Cerebellar nuclear complex (tissue), 1 donor: ENCODE measurements around the gene C18orf32.
"Not testable (repeated sequence)": the region's sequence is repeated elsewhere in the genome, so short reads cannot be mapped to it uniquely, and the experiment has no call there.

Experiments
- DNase-seq, 2 experiments: peaks; one replicate each; lab custom pipeline; 2025; lab: John Stamatoyannopoulos, UW

The C18orf32 gene

DNA sequence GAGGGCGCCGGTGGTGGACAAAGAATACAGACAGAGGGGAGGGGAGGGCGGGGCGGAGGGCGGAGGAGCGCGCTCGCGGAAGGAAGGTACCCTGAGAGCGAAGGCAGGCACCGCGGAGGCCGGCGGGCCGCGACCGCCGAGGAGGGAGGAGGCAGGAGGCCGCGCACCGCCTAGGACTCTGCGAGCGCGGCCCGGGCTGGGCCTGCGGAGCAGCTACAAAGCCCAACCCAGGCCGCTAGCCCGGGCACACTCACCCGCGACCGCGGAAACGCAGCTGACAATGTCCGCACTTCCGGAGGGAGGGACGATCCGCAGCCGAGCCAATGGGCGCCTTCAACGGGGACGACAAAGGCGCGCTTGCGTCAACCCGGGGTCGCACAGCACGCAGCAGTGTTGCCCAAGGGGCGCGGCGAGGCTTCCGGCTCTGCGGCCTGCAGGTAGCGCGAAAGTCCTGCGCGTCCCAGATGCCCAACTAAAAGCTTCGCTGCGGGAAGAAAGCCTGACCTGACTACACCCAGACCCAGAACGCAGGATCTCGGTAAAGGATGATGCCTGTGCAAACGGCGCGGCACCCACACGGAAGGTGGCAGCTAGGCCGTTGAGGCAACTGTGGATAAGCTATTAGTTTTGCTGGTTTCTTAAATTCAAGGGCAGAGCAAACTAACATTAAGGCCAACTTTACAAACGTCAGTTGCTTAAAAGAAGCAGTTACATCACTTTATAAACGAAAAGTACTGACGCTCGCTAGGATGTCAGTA is at the start of gene C18orf32:
C18orf32 (minus strand) TSS at position 282 of the 758 bp plus-strand sequence. CDS start 3,486 bp downstream, outside the sequence.
- DNase-seq, result peak; percentile 29 to 61

DNA sequence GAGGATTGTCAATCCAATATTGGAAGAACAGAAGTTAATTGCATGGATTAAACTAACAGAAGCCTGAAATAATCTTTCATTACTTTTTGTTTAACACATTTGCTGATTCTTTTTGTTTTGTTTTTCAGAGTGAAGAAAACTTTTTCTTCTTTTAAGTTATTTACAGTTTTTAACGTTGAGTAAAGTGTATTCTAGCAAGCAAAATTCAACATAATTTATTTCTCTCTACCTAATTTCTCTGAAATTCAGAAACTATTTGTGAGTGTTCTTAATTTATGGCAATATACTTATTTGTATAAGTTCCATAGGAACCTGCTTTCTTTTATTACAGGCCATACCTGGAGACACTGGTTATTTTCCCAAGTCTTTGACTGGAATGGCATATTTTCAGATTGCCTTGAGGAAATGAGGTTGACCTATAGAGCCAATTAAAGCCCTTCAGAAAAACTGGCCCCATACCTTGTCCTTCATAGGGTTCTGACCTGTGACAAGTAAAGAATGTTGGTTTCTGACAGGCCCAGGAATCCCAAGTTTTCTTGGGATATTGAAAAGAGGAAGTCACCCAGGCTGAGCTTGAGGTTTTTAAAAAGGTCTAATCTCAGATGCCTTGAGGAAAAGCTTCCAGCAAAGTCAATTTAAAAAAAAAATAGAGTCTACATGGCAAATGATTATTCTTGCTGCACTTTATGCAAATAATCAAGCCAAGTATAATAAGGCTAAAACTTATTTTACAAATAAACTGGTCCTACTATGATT is 48.0 kb upstream of the C18orf32 start:
- no peak for DNase-seq

GRCh38 chr18:49531678-49532153 is 44.7 kb upstream of the C18orf32 start:
- no peak for DNase-seq

DNA sequence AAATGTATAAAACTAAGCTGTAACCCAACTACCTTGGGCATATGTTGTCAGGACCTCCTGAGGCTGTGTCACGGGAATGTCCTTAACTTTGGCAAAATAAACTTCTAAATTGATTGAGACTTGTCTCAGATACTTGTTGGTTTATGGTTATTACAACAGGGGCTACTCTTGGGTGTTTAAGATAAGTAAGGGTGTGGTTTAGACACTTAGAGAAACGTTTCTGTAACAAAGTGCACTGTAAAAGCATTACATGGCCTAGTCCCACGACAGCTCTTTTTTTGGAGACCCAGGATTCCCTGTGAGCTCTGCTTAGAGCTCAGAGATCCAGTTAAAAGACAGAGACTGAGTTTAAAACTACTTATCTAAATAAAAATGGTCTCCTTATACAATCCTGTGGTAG is 42.6 kb upstream of the C18orf32 start:
- DNase-seq, result no peak

GRCh38 chr18:49527631-49528327 is 40.7 kb upstream of the C18orf32 start:
- no peak for DNase-seq

- no peak for DNase-seq
Observed at GRCh38 chr18:49525981-49526380, 38.9 kb upstream of the C18orf32 start.

DNA sequence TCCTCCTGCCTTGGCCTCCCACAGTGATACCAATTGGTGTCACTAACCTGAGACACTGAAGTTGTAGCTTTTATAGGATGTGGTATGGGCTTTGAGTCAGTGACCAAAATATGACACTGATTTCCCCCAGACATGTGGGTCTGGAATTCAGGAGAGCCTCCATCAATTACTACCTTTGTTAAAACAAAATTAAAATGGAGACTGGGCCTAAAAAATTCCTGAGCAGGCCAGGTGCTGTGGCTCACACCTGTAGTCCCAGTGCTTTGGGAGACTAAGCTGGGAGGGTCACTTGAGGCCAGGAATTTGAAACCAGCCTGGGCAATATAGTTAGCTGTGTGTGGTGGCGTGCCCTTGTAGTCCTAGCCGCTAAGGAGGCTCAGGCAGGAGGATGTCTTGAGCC is 37.9 kb upstream of the C18orf32 start:
- no peak for DNase-seq

DNA sequence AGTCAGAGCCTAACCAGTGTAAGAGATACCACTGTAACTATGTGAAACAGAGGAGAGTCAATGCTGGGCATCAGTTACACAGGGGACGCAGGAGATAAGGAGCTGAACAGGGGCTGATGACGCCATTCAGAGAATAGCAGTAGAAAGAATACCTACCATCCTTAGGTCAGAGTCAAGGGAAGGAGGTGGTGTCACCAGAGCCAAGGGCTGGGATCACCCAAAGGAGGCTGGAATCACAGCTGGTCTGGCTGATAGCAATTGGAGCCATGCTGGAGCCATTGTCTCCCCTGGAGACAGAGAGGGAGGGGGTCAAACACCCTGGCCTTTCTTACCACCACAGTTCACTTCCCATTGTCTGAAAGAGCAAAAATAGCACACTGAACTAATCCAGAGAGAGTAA is 37.3 kb upstream of the C18orf32 start:
- DNase-seq, result no peak

DNA sequence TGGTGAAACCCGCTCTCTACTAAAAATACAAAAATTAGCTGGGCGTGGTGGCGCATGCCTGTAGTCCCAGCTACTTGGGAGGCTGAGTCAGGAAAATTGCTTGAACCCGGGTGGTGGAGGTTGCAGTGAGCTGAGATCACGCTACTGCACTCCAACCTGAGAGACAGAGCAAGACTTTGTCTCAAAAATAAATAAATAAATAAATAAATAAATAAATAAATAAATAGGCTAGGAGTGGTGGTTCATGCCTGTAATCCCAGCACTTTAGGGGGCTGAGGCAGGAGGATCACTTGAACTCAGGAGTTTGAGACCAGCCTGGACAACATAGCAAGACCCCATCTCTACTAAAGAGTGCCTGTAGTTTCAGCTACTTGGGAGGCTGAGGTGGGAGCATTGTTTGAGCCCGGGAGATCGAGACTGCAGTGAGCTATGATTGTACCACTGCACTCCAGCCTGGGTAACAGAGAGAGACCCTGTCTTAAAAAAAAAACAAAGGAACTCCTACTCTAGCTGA is 36.6 kb upstream of the C18orf32 start:
- not testable (repeated sequence) for DNase-seq

- DNase-seq, result no peak
Observed at GRCh38 chr18:49521216-49521835, 34.3 kb upstream of the C18orf32 start.

GRCh38 chr18:49520661-49521145 is 33.7 kb upstream of the C18orf32 start:
- no peak for DNase-seq

GRCh38 chr18:49519101-49519971 is 32.3 kb upstream of the C18orf32 start:
- no peak for DNase-seq

- no peak for DNase-seq
Observed at GRCh38 chr18:49517483-49517882, 30.4 kb upstream of the C18orf32 start.

DNA sequence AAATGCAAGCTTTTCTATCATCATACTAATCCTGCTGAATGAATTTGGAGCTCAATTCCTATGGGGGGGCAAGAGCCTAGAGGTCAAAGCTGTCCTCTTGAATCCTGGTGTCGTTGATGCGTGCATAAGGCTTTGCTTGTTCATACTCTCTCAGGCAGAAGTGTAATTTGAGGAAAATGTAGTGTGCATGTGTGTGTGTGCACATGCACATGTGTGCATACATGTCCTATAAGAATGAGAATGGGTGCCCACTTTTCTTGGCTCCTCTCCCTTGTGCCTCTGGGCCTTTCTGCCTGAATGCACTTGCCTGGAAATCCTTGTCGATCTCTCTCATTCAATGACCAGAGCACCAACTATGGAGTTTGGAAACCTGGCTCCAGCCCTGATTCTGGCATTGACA is 28.5 kb upstream of the C18orf32 start:
- no peak for DNase-seq

DNA sequence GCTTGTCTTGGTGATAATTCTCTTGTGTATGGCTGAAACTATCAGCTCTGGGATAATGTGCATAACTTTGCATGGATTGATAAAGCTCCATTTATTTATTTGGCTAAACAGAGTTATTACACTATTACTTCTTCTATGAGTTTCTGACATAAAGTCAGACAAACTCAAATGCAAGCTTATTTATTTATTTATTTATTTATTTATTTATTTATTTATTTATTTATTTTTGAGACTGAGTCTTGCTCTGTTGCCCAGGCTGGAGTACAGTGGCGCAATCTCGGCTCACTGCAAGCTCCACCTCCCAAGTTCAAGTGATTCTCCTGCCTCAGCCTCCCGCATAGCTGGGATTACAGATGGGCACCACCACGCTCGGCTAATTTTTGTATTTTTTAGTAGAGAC is 28.0 kb upstream of the C18orf32 start:
- DNase-seq, result not testable (repeated sequence)

DNA sequence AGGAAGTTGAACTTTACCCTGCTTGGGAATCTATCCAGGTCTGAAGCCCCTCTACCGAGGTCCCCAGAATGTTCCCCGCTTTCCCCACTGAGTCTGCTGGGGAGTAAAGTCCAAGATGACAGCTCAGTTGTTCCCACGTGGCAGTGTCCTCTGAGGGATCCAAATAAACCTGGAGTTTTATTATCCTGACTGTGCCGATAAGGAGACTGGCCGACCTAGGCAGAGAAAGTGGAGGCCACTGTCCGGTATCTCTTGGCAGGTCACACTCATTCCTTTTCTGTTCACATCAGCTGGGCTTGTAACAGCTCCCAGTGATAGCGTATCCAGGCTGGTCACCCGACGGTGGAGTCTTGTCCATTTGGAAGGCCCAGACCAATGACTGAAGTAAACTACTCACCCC is 27.5 kb upstream of the C18orf32 start:
- DNase-seq, result no peak

DNA sequence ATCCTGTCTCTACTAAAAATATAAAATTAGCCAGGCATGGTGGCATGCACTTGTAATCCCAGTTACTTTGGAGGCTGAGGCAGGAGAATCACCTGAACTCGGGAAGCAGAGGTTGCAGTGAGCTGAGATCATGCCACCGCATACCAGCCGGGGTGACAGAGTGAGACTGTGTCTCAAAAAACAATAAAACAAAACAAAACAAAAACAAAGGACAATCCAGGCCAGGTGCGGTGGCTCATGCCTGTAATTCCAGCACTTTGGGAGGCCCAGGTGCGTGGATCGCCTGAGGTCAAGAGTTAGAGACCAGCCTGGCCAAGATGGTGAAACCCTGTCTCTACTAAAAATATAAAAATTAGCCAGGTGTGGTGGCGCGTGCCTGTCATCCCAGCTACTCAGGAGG is 25.8 kb upstream of the C18orf32 start:
- not testable (repeated sequence) for DNase-seq

- DNase-seq, result no peak
Observed at GRCh38 chr18:49510393-49511115, 23.5 kb upstream of the C18orf32 start.

DNA sequence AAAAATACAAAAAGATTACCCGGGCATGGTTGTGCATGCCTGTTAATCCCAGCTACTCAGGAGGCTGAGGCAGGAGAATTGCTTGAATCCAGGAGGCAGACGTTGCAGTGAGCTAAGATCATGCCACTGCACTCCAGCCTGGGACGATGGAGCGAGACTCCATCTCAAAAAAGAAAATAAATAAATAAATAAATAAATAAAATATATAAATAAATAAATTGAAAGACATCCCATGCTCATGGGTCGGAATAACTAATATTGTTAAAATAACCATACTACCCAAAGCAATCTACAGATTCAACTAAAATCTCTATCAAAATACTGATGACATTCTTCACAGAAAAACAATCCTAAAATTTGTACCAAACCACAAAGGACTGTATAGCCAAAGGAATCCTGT is 19.4 kb upstream of the C18orf32 start:
- DNase-seq, result not testable (repeated sequence)

DNA sequence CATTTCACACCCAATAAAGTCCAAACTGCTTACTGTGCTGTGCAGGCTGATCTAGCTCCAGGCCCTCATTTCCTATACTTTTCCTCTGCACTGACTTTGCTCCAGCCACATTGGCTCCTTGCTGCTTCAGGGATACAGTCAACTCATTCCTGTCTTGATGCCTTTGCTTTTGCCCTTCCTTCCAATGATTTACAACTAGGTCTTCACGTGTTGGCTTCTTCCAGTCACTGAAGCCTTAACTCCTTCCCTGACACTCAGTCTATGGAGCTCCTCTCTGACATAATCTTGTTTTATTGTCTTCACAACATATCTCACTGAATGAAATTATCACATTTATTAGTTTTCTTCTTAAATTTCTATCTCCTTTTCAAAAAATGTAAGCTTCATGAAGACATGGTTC is 16.9 kb upstream of the C18orf32 start:
- DNase-seq, result no peak
